ENCODE data around the gene LRPAP1. TPM values are rescaled to one million over a fixed set of nuclear protein-coding genes. Genes with fewer than 3 reads are reported as not detected.
A peak's percentile ranks its signal among the peaks of the same experiment; 100 is the strongest.

Gene LRPAP1
- total RNA-seq, 1 experiment from 2014 or later, result 109 TPM

DNA sequence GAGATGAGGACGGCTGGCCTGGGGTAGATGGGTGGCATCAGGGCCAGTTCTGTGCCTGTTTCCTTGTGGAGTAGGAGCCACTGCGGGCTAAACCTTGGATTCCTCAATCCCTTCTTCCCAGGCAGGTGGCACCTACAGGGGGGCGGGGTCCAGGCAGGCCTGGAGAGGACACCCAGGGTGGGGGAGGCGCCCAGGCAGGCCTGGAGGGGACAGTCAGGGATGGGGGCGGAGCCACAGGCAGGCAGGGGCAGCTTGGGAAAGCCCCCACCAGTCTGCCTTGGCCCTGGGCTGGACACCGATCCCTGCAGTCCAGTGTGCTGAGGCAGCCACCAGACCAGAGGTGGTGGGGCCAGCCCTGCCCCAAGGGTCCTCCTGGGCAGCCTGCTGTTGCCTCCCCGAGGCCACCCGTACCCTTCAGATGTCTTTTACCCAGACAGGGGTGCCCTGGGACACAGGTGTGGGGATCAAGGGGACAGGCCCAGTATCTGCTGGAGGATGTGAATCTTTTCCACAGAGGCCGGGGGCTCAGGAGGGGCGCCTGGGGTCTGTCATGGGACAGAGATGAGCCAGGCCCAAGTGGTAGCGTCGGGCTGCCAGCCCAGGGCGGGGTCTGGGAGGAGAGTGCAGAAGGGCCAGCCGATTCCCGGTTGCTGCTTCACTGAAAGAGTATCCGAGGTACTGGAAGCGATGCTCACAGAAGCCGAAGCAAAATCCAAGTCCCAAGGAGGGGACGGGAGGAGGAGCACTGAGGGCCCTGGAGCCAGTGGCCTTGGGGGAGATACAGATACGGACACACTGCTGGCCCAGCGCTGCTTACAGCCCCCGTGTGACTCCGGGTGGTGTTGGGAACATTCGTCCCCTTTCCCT lies 34.5 kb downstream of the LRPAP1 start:
- peaks cover 2% of the 10 kb centered on the region; the same call in 1 of the 2 replicates for H3K4me1 ChIP-seq
- no peak for DNase-seq
- H3K36me3 ChIP-seq, result no peaks in the 10 kb centered on the region
- H3K27ac ChIP-seq, result no peak overlapping the region
- H3K9me3 ChIP-seq (replicated peaks), result no peaks in the 10 kb centered on the region
- no peak overlapping the region for H3K4me3 ChIP-seq
- H3K27me3 ChIP-seq, result no peaks in the 10 kb centered on the region

DNA sequence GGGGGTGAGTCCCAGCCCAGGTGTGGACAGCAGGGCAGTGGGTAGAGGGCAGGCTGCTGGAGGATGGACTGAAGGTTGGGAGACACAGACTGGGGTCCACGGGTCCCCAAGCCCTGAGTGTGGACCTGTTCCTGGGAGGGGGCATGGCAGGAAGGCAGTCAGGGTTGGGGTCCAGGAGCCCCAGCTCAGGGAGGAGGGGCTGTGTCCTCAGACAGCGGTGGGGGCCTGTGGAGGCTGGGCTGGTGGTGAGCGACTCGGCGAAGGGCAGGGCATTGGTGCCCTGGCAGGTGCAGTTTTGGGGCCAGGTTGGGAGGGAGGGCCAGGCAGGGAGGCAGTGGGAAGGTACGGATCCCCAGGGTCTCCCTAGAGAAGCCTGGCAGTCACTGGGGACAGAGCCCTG lies 35.1 kb downstream of the LRPAP1 start:
- Histone ChIP-seq H3K4me3 (no peak overlapping the region), H3K9me3 (replicated peaks) (no peaks in the 10 kb centered on the region), H3K27ac (no peak overlapping the region), H3K36me3 (no peaks in the 10 kb centered on the region), H3K27me3 (no peaks in the 10 kb centered on the region), H3K4me1 (peaks cover 2% of the 10 kb centered on the region; the same call in 1 of the 2 replicates)
- DNase-seq, result no peak

- Histone ChIP-seq H3K4me1 (peaks cover 2% of the 10 kb centered on the region; the same call in 1 of the 2 replicates), H3K27ac (no peak overlapping the region), H3K9me3 (replicated peaks) (no peaks in the 10 kb centered on the region), H3K4me3 (no peak overlapping the region), H3K36me3 (no peaks in the 10 kb centered on the region), H3K27me3 (no peaks in the 10 kb centered on the region)
- no peak for DNase-seq
Observed at GRCh38 chr4:3496021-3496420, 36.2 kb downstream of the LRPAP1 start.

GRCh38 chr4:3495204-3495975 lies 36.8 kb downstream of the LRPAP1 start:
- H3K9me3 ChIP-seq (replicated peaks), result no peaks in the 10 kb centered on the region
- H3K27me3 ChIP-seq, result no peaks in the 10 kb centered on the region
- no peak for DNase-seq
- no peaks in the 10 kb centered on the region; the same call in 1 of the 2 replicates for H3K36me3 ChIP-seq
- no peak overlapping the region for H3K27ac ChIP-seq
- H3K4me3 ChIP-seq, result no peak overlapping the region
- H3K4me1 ChIP-seq, result peaks cover 2% of the 10 kb centered on the region; the same call in 1 of the 2 replicates

DNA sequence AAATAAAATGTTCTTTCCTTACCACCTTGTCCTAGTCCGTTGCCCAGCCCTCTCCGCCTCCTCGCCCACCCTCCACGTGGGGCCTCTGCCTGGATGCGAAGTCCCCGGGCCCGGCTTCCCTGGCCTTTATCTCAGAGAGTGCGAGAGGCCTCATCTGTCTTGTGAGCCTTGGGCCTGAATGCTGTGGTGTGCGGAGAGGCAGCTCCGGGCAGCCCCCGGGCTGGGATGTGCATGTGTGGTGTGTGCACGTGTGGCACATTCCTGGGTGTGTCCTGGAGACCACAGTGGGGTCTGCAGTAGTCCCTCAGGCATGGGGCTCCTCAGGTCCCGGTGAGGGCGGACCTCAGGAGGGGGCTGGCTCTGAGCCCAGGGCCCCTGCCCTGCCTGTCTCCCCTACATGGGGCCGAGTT lies 37.8 kb downstream of the LRPAP1 start:
- Histone ChIP-seq H3K4me3 (no peak overlapping the region), H3K36me3 (no peaks in the 10 kb centered on the region; the same call in 1 of the 2 replicates), H3K4me1 (peaks cover 2% of the 10 kb centered on the region; the same call in 1 of the 2 replicates), H3K27ac (no peak overlapping the region), H3K9me3 (replicated peaks) (no peaks in the 10 kb centered on the region), H3K27me3 (no peaks in the 10 kb centered on the region)
- peak in 1 of 2 experiments; percentile 41 for DNase-seq

- Histone ChIP-seq H3K4me3 (no peak overlapping the region), H3K36me3 (no peaks in the 10 kb centered on the region; the same call in 1 of the 2 replicates), H3K9me3 (replicated peaks) (no peaks in the 10 kb centered on the region), H3K27ac (no peak overlapping the region), H3K27me3 (no peaks in the 10 kb centered on the region), H3K4me1 (peaks cover 2% of the 10 kb centered on the region; the same call in 1 of the 2 replicates)
- DNase-seq, result peak in 1 of 2 experiments; percentile 34
Observed at GRCh38 chr4:3493720-3494461, 38.3 kb downstream of the LRPAP1 start.

DNA sequence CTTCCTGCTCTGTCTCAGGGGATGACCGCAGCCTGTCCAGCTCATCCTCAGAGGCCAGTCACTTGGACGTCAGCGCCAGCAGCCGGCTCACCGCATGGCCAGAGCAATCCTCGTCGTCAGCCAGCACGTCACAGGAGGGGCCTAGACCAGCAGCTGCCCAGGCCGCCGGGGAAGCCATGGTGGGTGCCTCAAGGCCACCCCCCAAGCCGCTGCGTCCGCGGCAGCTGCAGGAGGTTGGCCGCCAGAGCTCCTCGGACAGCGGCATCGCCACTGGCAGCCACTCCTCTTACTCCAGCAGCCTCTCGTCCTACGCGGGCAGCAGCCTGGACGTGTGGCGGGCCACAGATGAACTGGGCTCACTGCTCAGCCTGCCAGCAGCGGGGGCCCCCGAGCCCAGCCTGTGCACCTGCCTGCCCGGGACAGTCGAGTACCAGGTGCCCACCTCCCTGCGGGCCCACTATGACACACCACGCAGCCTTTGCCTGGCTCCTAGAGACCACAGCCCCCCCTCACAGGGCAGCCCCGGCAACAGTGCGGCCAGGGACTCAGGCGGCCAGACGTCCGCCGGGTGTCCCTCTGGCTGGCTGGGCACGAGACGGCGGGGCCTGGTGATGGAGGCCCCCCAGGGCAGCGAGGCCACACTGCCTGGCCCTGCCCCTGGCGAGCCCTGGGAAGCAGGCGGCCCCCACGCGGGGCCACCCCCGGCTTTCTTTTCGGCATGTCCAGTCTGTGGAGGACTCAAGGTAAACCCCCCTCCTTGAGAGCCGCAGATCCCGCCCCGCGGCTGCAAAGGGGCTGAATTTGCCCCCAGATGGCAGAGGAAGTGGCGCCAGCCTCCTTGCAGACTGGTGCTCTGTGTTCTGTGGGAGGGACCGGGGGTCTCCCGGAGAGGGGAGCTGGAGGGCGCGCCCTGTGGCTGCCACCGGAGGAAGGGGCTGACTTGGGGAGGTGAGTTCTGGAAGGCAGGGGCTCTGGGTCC lies 39.2 kb downstream of the LRPAP1 start:
- no peak overlapping the region for H3K27ac ChIP-seq
- no peak overlapping the region for H3K4me3 ChIP-seq
- DNase-seq, result peak in 1 of 2 experiments; percentile 34
- H3K4me1 ChIP-seq, result peaks cover 2% of the 10 kb centered on the region; the same call in 1 of the 2 replicates
- H3K27me3 ChIP-seq, result no peaks in the 10 kb centered on the region
- H3K36me3 ChIP-seq, result no peaks in the 10 kb centered on the region; the same call in 1 of the 2 replicates
- H3K9me3 ChIP-seq (replicated peaks), result no peaks in the 10 kb centered on the region

DNA sequence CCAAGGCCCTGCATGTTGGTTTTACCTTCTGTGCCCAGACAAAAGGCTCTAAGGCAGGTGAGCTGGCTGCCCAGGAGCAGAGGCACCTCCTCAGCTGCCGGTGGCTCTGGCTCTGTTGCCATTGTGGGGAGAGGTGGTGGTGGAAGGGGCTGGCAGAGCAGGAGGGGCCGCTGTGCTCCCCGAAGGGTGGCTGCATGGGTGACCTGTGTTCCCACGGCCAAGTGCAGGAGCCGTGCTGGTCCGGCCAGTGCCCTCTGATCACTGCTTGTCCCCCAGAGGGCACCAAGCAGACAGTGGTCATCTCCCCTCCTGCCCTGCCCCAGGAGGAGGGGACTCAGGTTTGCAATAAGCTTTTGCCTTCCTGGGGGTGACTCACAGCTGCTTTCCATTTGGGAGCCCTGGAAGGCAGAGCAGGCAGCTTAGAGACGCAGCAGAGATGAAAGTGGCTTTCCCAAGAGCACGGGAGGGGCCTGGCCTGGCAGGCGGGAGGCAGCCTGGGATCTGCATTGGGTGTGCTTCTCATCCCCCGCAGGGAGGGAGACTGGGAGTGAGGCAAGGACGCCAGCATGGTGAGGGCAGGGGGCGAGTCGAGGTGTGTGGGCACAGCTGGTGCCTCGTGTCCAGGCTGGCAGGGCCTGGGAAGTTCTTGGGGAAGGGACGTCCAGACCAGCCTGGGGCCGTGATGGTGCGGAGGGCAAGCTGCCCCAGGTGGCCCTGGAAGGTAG lies 40.4 kb downstream of the LRPAP1 start:
- no peak overlapping the region for H3K27ac ChIP-seq
- H3K4me1 ChIP-seq, result peaks cover 8% of the 10 kb centered on the region; the same call in 1 of the 2 replicates
- no peak for DNase-seq
- H3K9me3 ChIP-seq (replicated peaks), result no peaks in the 10 kb centered on the region
- no peaks in the 10 kb centered on the region; the same call in 1 of the 2 replicates for H3K36me3 ChIP-seq
- H3K4me3 ChIP-seq, result no peak overlapping the region
- H3K27me3 ChIP-seq, result no peaks in the 10 kb centered on the region

DNA sequence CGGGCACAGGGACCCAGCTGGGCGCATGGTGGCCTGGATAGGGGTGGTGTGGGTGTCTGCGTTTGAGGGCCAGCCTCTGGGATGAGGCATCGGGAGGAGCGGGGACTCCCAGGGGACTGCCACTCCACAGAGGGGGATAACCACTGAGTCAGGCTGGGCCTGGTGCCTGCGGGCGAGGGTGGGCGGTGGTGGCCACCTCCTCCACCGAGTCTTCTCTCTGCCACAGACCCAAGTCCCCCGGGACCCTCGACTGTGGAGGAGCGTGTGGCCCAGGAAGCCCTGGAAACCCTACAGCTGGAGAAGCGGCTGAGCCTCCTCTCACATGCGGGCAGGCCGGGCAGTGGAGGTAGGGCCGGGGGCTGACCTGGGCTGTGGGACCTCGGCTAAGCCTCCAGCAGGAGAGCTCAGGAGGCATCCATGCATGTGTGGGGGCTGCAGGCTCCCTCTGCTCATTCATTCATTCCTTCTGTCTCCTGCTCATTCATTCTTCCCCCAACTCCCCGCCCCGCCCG lies 42.7 kb downstream of the LRPAP1 start:
- no peak overlapping the region for H3K4me3 ChIP-seq
- H3K27me3 ChIP-seq, result no peaks in the 10 kb centered on the region
- H3K9me3 ChIP-seq (replicated peaks), result no peaks in the 10 kb centered on the region
- no peak overlapping the region for H3K27ac ChIP-seq
- peak; percentile 49 to 50 for DNase-seq
- H3K4me1 ChIP-seq, result peaks cover 27% of the 10 kb centered on the region
- no peaks in the 10 kb centered on the region; the same call in 1 of the 2 replicates for H3K36me3 ChIP-seq

- no peaks in the 10 kb centered on the region for H3K9me3 ChIP-seq (replicated peaks)
- H3K36me3 ChIP-seq, result no peaks in the 10 kb centered on the region; the same call in 1 of the 2 replicates
- no peak overlapping the region for H3K27ac ChIP-seq
- H3K4me1 ChIP-seq, result peaks cover 32% of the 10 kb centered on the region
- no peaks in the 10 kb centered on the region for H3K27me3 ChIP-seq
- no peak overlapping the region for H3K4me3 ChIP-seq
- DNase-seq, result no peak
Observed at GRCh38 chr4:3488820-3489219, 43.4 kb downstream of the LRPAP1 start.

GRCh38 chr4:3487861-3488260 lies 44.4 kb downstream of the LRPAP1 start:
- H3K27me3 ChIP-seq, result no peaks in the 10 kb centered on the region
- H3K4me1 ChIP-seq, result peaks cover 37% of the 10 kb centered on the region
- no peaks in the 10 kb centered on the region for H3K9me3 ChIP-seq (replicated peaks)
- DNase-seq, result no peak
- H3K4me3 ChIP-seq, result no peak overlapping the region
- H3K36me3 ChIP-seq, result no peaks in the 10 kb centered on the region; the same call in 1 of the 2 replicates
- H3K27ac ChIP-seq, result no peak overlapping the region

DNA sequence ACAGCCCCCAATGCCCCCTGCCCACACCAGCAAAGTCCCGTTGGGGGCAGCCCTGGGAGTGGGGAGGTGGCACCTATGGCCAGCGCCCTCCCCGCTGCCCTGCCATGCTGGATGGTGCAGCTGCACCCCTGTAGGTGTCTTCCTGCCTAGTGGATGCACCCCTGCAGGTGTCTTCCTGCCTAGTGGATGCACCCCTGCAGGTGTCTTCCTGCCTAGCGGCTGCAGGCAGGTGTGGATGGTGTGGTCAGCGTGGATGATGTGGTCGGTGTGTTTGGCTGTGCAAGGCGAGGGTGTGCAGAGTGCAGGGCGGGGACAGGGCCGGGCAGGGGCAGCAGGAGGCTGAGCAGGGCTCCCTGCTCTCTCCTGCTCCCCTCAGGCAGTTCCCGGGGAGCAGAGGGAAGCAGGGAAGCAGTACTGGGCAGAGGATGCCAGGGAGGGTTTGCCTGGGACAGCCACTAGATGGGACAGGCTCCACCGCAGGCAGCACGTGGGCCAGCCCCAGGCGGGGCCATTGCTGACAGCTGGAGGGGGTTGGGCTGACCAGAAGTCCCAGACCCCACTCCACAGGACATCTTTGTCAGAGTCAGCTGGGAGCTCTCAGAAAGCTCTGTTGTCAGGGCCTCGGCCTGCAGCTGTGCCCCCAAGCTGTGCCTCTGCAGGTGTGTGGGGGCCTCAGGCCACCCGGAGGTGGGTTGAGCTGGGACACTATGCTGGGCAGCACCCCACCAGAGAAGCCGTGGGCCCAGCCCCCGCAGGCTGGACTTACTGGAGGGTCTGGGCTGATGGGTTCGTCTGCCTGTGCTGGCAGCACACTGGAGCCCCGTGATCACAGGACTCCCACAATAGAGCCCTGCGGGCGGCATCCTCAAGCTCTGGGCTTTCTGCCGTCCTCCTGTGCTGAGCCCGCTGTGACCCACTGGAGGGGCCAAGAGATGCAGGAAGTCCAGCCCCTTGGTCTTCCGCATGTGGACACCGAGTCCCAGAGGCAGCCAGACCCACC lies 45.4 kb downstream of the LRPAP1 start:
- no peaks in the 10 kb centered on the region for H3K27me3 ChIP-seq
- peak; percentile 85 to 86 for DNase-seq
- no peaks in the 10 kb centered on the region for H3K9me3 ChIP-seq (replicated peaks)
- no peaks in the 10 kb centered on the region; the same call in 1 of the 2 replicates for H3K36me3 ChIP-seq
- H3K4me3 ChIP-seq, result no peak overlapping the region
- no peak overlapping the region for H3K27ac ChIP-seq
- peaks cover 46% of the 10 kb centered on the region for H3K4me1 ChIP-seq
